ENCODE measurements around the gene IFI6.

- TF ChIP-seq REST (IDR thresholded peaks at IDR 0.05; ENCODE audit: borderline replicate concordance in 1 of 2, low read depth in 1 of 2, low read length in 2 of 2) = no peak
- TF ChIP-seq POLR2AphosphoS5 (IDR thresholded peaks at IDR 0.05; ENCODE audit: low read depth, low read length) = no peak
- TF ChIP-seq MTF1 (CRISPR knock-in tag; IDR thresholded peaks at IDR 0.05) = no peak
- no peak for TF ChIP-seq FOXJ3 (CRISPR knock-in tag; IDR thresholded peaks at IDR 0.05; ENCODE audit: borderline replicate concordance)
- no peak for TF ChIP-seq EP300 (IDR thresholded peaks at IDR 0.05; ENCODE audit: low read depth in 2 of 2, low read length in 2 of 2)
- TF ChIP-seq EP300 (CRISPR knock-in tag; IDR thresholded peaks at IDR 0.05; ENCODE audit: borderline replicate concordance) = no peak
- TF ChIP-seq, protein P1, sequence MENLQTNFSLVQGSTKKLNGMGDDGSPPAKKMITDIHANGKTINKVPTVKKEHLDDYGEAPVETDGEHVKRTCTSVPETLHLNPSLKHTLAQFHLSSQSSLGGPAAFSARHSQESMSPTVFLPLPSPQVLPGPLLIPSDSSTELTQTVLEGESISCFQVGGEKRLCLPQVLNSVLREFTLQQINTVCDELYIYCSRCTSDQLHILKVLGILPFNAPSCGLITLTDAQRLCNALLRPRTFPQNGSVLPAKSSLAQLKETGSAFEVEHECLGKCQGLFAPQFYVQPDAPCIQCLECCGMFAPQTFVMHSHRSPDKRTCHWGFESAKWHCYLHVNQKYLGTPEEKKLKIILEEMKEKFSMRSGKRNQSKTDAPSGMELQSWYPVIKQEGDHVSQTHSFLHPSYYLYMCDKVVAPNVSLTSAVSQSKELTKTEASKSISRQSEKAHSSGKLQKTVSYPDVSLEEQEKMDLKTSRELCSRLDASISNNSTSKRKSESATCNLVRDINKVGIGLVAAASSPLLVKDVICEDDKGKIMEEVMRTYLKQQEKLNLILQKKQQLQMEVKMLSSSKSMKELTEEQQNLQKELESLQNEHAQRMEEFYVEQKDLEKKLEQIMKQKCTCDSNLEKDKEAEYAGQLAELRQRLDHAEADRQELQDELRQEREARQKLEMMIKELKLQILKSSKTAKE (CRISPR knock-in tag; IDR thresholded peaks at IDR 0.05; ENCODE audit: borderline replicate concordance) = no peak
- TF ChIP-seq TAF1 (CRISPR knock-in tag; IDR thresholded peaks at IDR 0.05) = no peak
- TF ChIP-seq ZNF780A (CRISPR knock-in tag; IDR thresholded peaks at IDR 0.05) = no peak
- no peak for TF ChIP-seq ZNF30 (CRISPR knock-in tag; IDR thresholded peaks at IDR 0.05)
- TF ChIP-seq, protein P2, sequence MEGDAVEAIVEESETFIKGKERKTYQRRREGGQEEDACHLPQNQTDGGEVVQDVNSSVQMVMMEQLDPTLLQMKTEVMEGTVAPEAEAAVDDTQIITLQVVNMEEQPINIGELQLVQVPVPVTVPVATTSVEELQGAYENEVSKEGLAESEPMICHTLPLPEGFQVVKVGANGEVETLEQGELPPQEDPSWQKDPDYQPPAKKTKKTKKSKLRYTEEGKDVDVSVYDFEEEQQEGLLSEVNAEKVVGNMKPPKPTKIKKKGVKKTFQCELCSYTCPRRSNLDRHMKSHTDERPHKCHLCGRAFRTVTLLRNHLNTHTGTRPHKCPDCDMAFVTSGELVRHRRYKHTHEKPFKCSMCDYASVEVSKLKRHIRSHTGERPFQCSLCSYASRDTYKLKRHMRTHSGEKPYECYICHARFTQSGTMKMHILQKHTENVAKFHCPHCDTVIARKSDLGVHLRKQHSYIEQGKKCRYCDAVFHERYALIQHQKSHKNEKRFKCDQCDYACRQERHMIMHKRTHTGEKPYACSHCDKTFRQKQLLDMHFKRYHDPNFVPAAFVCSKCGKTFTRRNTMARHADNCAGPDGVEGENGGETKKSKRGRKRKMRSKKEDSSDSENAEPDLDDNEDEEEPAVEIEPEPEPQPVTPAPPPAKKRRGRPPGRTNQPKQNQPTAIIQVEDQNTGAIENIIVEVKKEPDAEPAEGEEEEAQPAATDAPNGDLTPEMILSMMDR (CRISPR knock-in tag; IDR thresholded peaks at IDR 0.05) = no peak
Measured at GRCh38 chr1:27628712-27629111, 43.3 kb downstream of the IFI6 start.
